Activated CD4-positive, alpha-beta T cell treated with anti-CD3 and anti-CD28 coated beads, Interleukin-2, amount 10 ng/mL, durations not matched to agents 24 days and 14 days (primary cell): ENCODE measurements around the gene CCL21. TPM values are rescaled to one million over a fixed set of nuclear protein-coding genes. Genes with fewer than 3 reads are reported as not detected.

ENCODE experiments used
- DNase-seq: peaks from one replicate; pipeline ENCODE4 v3.0.0; 2022
- H3K27ac Mint-ChIP-seq: one replicate; pipeline ENCODE4 v1.8.0; 2022; ENCODE audit warnings: mild to moderate bottlenecking, mixed read lengths
- H3K27me3 Mint-ChIP-seq: one replicate; pipeline ENCODE4 v1.8.0; 2022; ENCODE audit warnings: mixed read lengths
- H3K36me3 Mint-ChIP-seq: one replicate; pipeline ENCODE4 v1.8.0; 2022; ENCODE audit warnings: low read depth, mild to moderate bottlenecking, mixed read lengths
- H3K4me1 Mint-ChIP-seq: one replicate; pipeline ENCODE4 v1.8.0; 2021; ENCODE audit warnings: mixed read lengths
- H3K4me3 Mint-ChIP-seq: one replicate; pipeline ENCODE4 v1.8.0; 2022; ENCODE audit warnings: mild to moderate bottlenecking, moderate library complexity, mixed read lengths
- H3K9me3 Mint-ChIP-seq: one replicate; pipeline ENCODE4 v1.8.0; 2021; ENCODE audit warnings: mixed read lengths
- intact Hi-C: fragments of 100-400 bp; cut with micrococcal nuclease; formaldehyde crosslinking; loops from one replicate; pipeline ENCODE4 v1.15.1; 2023
- total RNA-seq: library from RNA; stranded (reverse); gene quantifications from 2 replicates; pipeline ENCODE4 v1.2.3, GENCODE V29; 2022

Gene CCL21
- total RNA-seq, 1 donor from 2014 or later = not detected

- no peak overlapping the region for H3K27ac Mint-ChIP-seq
- no peaks in the 10 kb centered on the region for H3K9me3 Mint-ChIP-seq
- intact Hi-C loops = no loop called here
- H3K36me3 Mint-ChIP-seq = no peaks in the 10 kb centered on the region
- H3K4me1 Mint-ChIP-seq = no peaks in the 10 kb centered on the region
- no peak overlapping the region for H3K4me3 Mint-ChIP-seq
- peaks cover 5% of the 10 kb centered on the region for H3K27me3 Mint-ChIP-seq
- no peak for DNase-seq
Observed at GRCh38 chr9:34719021-34719768, 9.3 kb upstream of the CCL21 start.

- H3K27me3 Mint-ChIP-seq = peaks cover 14% of the 10 kb centered on the region
- intact Hi-C loops = no loop called here
Observed at GRCh38 chr9:34717996-34718614, 8.2 kb upstream of the CCL21 start.

GRCh38 chr9:34716711-34717110 lies 6.8 kb upstream of the CCL21 start:
- no peak overlapping the region for H3K4me3 Mint-ChIP-seq
- no peak overlapping the region for H3K27ac Mint-ChIP-seq
- no peak for DNase-seq
- H3K4me1 Mint-ChIP-seq = no peaks in the 10 kb centered on the region
- H3K36me3 Mint-ChIP-seq = no peaks in the 10 kb centered on the region
- intact Hi-C loops = no loop called here
- no peaks in the 10 kb centered on the region for H3K9me3 Mint-ChIP-seq
- peaks cover 26% of the 10 kb centered on the region for H3K27me3 Mint-ChIP-seq

More at GRCh38 chr9:34717996-34718614, 8.2 kb upstream of the CCL21 start:
- DNase-seq = no peak
- H3K4me3 Mint-ChIP-seq = no peak overlapping the region
- H3K27ac Mint-ChIP-seq = no peak overlapping the region
- no peaks in the 10 kb centered on the region for H3K4me1 Mint-ChIP-seq
- no peaks in the 10 kb centered on the region for H3K9me3 Mint-ChIP-seq
- no peaks in the 10 kb centered on the region for H3K36me3 Mint-ChIP-seq

- H3K9me3 Mint-ChIP-seq = no peaks in the 10 kb centered on the region
- H3K36me3 Mint-ChIP-seq = no peaks in the 10 kb centered on the region
- H3K4me3 Mint-ChIP-seq = no peak overlapping the region
- H3K27me3 Mint-ChIP-seq = peaks cover 28% of the 10 kb centered on the region
- H3K27ac Mint-ChIP-seq = no peak overlapping the region
- H3K4me1 Mint-ChIP-seq = no peaks in the 10 kb centered on the region
- intact Hi-C loops = no loop called here
- no peak for DNase-seq
Observed at GRCh38 chr9:34715639-34716215, 5.8 kb upstream of the CCL21 start.

GRCh38 chr9:34714007-34714406 lies 4.1 kb upstream of the CCL21 start:
- no peak overlapping the region for H3K27ac Mint-ChIP-seq
- no peaks in the 10 kb centered on the region for H3K4me1 Mint-ChIP-seq
- H3K36me3 Mint-ChIP-seq = no peaks in the 10 kb centered on the region

GRCh38 chr9:34712140-34712539 lies 2.2 kb upstream of the CCL21 start:
- H3K36me3 Mint-ChIP-seq = no peaks in the 10 kb centered on the region
- intact Hi-C loops = no loop called here

More at GRCh38 chr9:34714007-34714406, 4.1 kb upstream of the CCL21 start:
- DNase-seq = no peak
- H3K27me3 Mint-ChIP-seq = peaks cover 28% of the 10 kb centered on the region
- intact Hi-C loops = no loop called here
- H3K9me3 Mint-ChIP-seq = no peaks in the 10 kb centered on the region
- no peak overlapping the region for H3K4me3 Mint-ChIP-seq

GRCh38 chr9:34709196-34709978 lies 549 bp downstream of the CCL21 start:
- no peaks in the 10 kb centered on the region for H3K36me3 Mint-ChIP-seq
- no peaks in the 10 kb centered on the region for H3K4me1 Mint-ChIP-seq
- no peak overlapping the region for H3K4me3 Mint-ChIP-seq
- DNase-seq = no peak
- H3K9me3 Mint-ChIP-seq = no peaks in the 10 kb centered on the region
- H3K27ac Mint-ChIP-seq = no peak overlapping the region
- peaks cover 26% of the 10 kb centered on the region for H3K27me3 Mint-ChIP-seq
- intact Hi-C loops = no loop called here

More at GRCh38 chr9:34712140-34712539, 2.2 kb upstream of the CCL21 start:
- DNase-seq = no peak
- Mint-ChIP-seq H3K9me3 (no peaks in the 10 kb centered on the region), H3K27me3 (peaks cover 28% of the 10 kb centered on the region), H3K27ac (no peak overlapping the region), H3K4me3 (no peak overlapping the region), H3K4me1 (no peaks in the 10 kb centered on the region)

GRCh38 chr9:34707130-34707529 lies 2.8 kb downstream of the CCL21 start:
- intact Hi-C loops = no loop called here
- Mint-ChIP-seq H3K27me3 (peaks cover 10% of the 10 kb centered on the region), H3K9me3 (no peaks in the 10 kb centered on the region), H3K4me3 (no peak overlapping the region), H3K27ac (no peak overlapping the region), H3K4me1 (peaks cover under 1% of the 10 kb centered on the region), H3K36me3 (no peaks in the 10 kb centered on the region)
- DNase-seq = no peak

GRCh38 chr9:34701769-34702736 lies 7.9 kb downstream of the CCL21 start:
- Mint-ChIP-seq H3K9me3 (no peaks in the 10 kb centered on the region), H3K36me3 (no peaks in the 10 kb centered on the region), H3K4me3 (peak overlapping the region; percentile 77), H3K27ac (no peak overlapping the region), H3K4me1 (peaks cover 9% of the 10 kb centered on the region), H3K27me3 (peaks cover 24% of the 10 kb centered on the region)
- intact Hi-C loops = loop anchor here (1.0 to 5.0 kb wide), 5 partner anchors 27 to 285 kb away; partner anchors contain the start of genes DNAJB5 and RPP25L
- peak; percentile 94 for DNase-seq

- peak overlapping the region; percentile 77 for H3K4me3 Mint-ChIP-seq
- H3K4me1 Mint-ChIP-seq = peaks cover 9% of the 10 kb centered on the region
- intact Hi-C loops = loop anchor here (1.0 to 5.0 kb wide), 4 partner anchors 26 to 286 kb away; partner anchors contain the start of genes DNAJB5 and RPP25L
- peaks cover 21% of the 10 kb centered on the region for H3K27me3 Mint-ChIP-seq
- no peaks in the 10 kb centered on the region for H3K9me3 Mint-ChIP-seq
- DNase-seq = peak; percentile 94
- H3K36me3 Mint-ChIP-seq = no peaks in the 10 kb centered on the region
- H3K27ac Mint-ChIP-seq = no peak overlapping the region
Observed at GRCh38 chr9:34701023-34701768, 8.7 kb downstream of the CCL21 start.

- Mint-ChIP-seq H3K9me3 (no peaks in the 10 kb centered on the region), H3K4me1 (no peaks in the 10 kb centered on the region), H3K4me3 (no peak overlapping the region), H3K36me3 (no peaks in the 10 kb centered on the region), H3K27ac (no peak overlapping the region), H3K27me3 (peaks cover 9% of the 10 kb centered on the region)
- intact Hi-C loops = no loop called here
- DNase-seq = no peak
Observed at GRCh38 chr9:34694811-34695210, 15.1 kb downstream of the CCL21 start.

- Mint-ChIP-seq H3K4me1 (no peaks in the 10 kb centered on the region), H3K9me3 (no peaks in the 10 kb centered on the region), H3K27me3 (peaks cover 3% of the 10 kb centered on the region), H3K27ac (no peak overlapping the region), H3K4me3 (no peak overlapping the region), H3K36me3 (no peaks in the 10 kb centered on the region)
- intact Hi-C loops = no loop called here
- no peak for DNase-seq
Observed at GRCh38 chr9:34693560-34693959, 16.4 kb downstream of the CCL21 start.
